ENCODE data around the gene ARAP1.

Gene ARAP1

GRCh38 chr11:72755713-72756285, 3.6 kb upstream of the ARAP1 start:
- Histone ChIP-seq H3K36me3 (ENCODE audit: insufficient read depth, low read depth, low read length) (no peaks in the 10 kb centered on the region), H3K4me1 (ENCODE audit: insufficient read depth, low read length) (peaks cover 5% of the 10 kb centered on the region), H3K27ac (ENCODE audit: low read length) (no peak overlapping the region), H3K4me3 (ENCODE audit: low read length) (no peak overlapping the region), H3K27me3 (ENCODE audit: insufficient read depth, low read length) (no peaks in the 10 kb centered on the region; the same call in 1 of the 2 replicates), H3K9ac (ENCODE audit: low read depth, low read length) (no peak overlapping the region), H3K9me3 (ENCODE audit: insufficient read depth, low read depth, low read length) (no peaks in the 10 kb centered on the region)

GRCh38 chr11:72754544-72755155, 2.4 kb upstream of the ARAP1 start:
- no peaks in the 10 kb centered on the region for H3K36me3 ChIP-seq (ENCODE audit: insufficient read depth, low read depth, low read length)
- H3K9ac ChIP-seq (ENCODE audit: low read depth, low read length) = no peak overlapping the region
- no peak overlapping the region for H3K27ac ChIP-seq (ENCODE audit: low read length)
- no peak overlapping the region for H3K4me3 ChIP-seq (ENCODE audit: low read length)
- no peaks in the 10 kb centered on the region; the same call in 1 of the 2 replicates for H3K27me3 ChIP-seq (ENCODE audit: insufficient read depth, low read length)
- H3K9me3 ChIP-seq (ENCODE audit: insufficient read depth, low read depth, low read length) = no peaks in the 10 kb centered on the region
- peaks cover 5% of the 10 kb centered on the region for H3K4me1 ChIP-seq (ENCODE audit: insufficient read depth, low read length)

- Histone ChIP-seq H3K27ac (ENCODE audit: low read length) (no peak overlapping the region), H3K9me3 (ENCODE audit: insufficient read depth, low read depth, low read length) (no peaks in the 10 kb centered on the region), H3K9ac (ENCODE audit: low read depth, low read length) (no peak overlapping the region), H3K4me1 (ENCODE audit: insufficient read depth, low read length) (peaks cover 5% of the 10 kb centered on the region), H3K27me3 (ENCODE audit: insufficient read depth, low read length) (no peaks in the 10 kb centered on the region; the same call in 1 of the 2 replicates), H3K4me3 (ENCODE audit: low read length) (no peak overlapping the region), H3K36me3 (ENCODE audit: insufficient read depth, low read depth, low read length) (no peaks in the 10 kb centered on the region)
Measured at GRCh38 chr11:72754149-72754543, 1.9 kb upstream of the ARAP1 start.

GRCh38 chr11:72753341-72754148, 1.3 kb upstream of the ARAP1 start:
- no peaks in the 10 kb centered on the region; the same call in 1 of the 2 replicates for H3K27me3 ChIP-seq (ENCODE audit: insufficient read depth, low read length)
- no peak overlapping the region for H3K4me3 ChIP-seq (ENCODE audit: low read length)
- peaks cover 5% of the 10 kb centered on the region for H3K4me1 ChIP-seq (ENCODE audit: insufficient read depth, low read length)
- H3K9me3 ChIP-seq (ENCODE audit: insufficient read depth, low read depth, low read length) = no peaks in the 10 kb centered on the region
- no peak overlapping the region for H3K27ac ChIP-seq (ENCODE audit: low read length)
- H3K36me3 ChIP-seq (ENCODE audit: insufficient read depth, low read depth, low read length) = no peaks in the 10 kb centered on the region
- H3K9ac ChIP-seq (ENCODE audit: low read depth, low read length) = no peak overlapping the region

- H3K4me1 ChIP-seq (ENCODE audit: insufficient read depth, low read length) = peaks cover 5% of the 10 kb centered on the region
- H3K9me3 ChIP-seq (ENCODE audit: insufficient read depth, low read depth, low read length) = no peaks in the 10 kb centered on the region
- peak overlapping the region; percentile 89 for H3K4me3 ChIP-seq (ENCODE audit: low read length)
- peak overlapping the region; percentile 88 for H3K9ac ChIP-seq (ENCODE audit: low read depth, low read length)
- no peak overlapping the region for H3K27ac ChIP-seq (ENCODE audit: low read length)
- peaks cover 5% of the 10 kb centered on the region; the same call in 1 of the 2 replicates for H3K36me3 ChIP-seq (ENCODE audit: insufficient read depth, low read depth, low read length)
- H3K27me3 ChIP-seq (ENCODE audit: insufficient read depth, low read length) = no peaks in the 10 kb centered on the region; the same call in 1 of the 2 replicates
Measured at GRCh38 chr11:72751116-72752087, 806 bp downstream of the ARAP1 start.

- H3K4me1 ChIP-seq (ENCODE audit: insufficient read depth, low read length) = peaks cover 5% of the 10 kb centered on the region
- peak overlapping the region; percentile 89; the same call in 1 of the 2 replicates for H3K4me3 ChIP-seq (ENCODE audit: low read length)
- peaks cover 5% of the 10 kb centered on the region; the same call in 1 of the 2 replicates for H3K36me3 ChIP-seq (ENCODE audit: insufficient read depth, low read depth, low read length)
- H3K9ac ChIP-seq (ENCODE audit: low read depth, low read length) = no peak overlapping the region
- H3K27ac ChIP-seq (ENCODE audit: low read length) = no peak overlapping the region
- no peaks in the 10 kb centered on the region for H3K9me3 ChIP-seq (ENCODE audit: insufficient read depth, low read depth, low read length)
- H3K27me3 ChIP-seq (ENCODE audit: insufficient read depth, low read length) = no peaks in the 10 kb centered on the region; the same call in 1 of the 2 replicates
Measured at GRCh38 chr11:72750556-72751115, 1.6 kb downstream of the ARAP1 start.

- peaks cover 5% of the 10 kb centered on the region for H3K4me1 ChIP-seq (ENCODE audit: insufficient read depth, low read length)
- H3K4me3 ChIP-seq (ENCODE audit: low read length) = no peak overlapping the region
- no peak overlapping the region for H3K27ac ChIP-seq (ENCODE audit: low read length)
- H3K9me3 ChIP-seq (ENCODE audit: insufficient read depth, low read depth, low read length) = no peaks in the 10 kb centered on the region
- H3K27me3 ChIP-seq (ENCODE audit: insufficient read depth, low read length) = no peaks in the 10 kb centered on the region; the same call in 1 of the 2 replicates
- H3K36me3 ChIP-seq (ENCODE audit: insufficient read depth, low read depth, low read length) = peaks cover 5% of the 10 kb centered on the region; the same call in 1 of the 2 replicates
- H3K9ac ChIP-seq (ENCODE audit: low read depth, low read length) = no peak overlapping the region
Measured at GRCh38 chr11:72750086-72750485, 2.1 kb downstream of the ARAP1 start.

GRCh38 chr11:72747289-72747855, 4.8 kb downstream of the ARAP1 start:
- H3K36me3 ChIP-seq (ENCODE audit: insufficient read depth, low read depth, low read length) = peaks cover 5% of the 10 kb centered on the region; the same call in 1 of the 2 replicates
- no peak overlapping the region for H3K9ac ChIP-seq (ENCODE audit: low read depth, low read length)
- H3K4me3 ChIP-seq (ENCODE audit: low read length) = no peak overlapping the region
- H3K4me1 ChIP-seq (ENCODE audit: insufficient read depth, low read length) = peaks cover 4% of the 10 kb centered on the region; the same call in 1 of the 2 replicates
- no peaks in the 10 kb centered on the region for H3K27me3 ChIP-seq (ENCODE audit: insufficient read depth, low read length)
- H3K9me3 ChIP-seq (ENCODE audit: insufficient read depth, low read depth, low read length) = no peaks in the 10 kb centered on the region
- H3K27ac ChIP-seq (ENCODE audit: low read length) = no peak overlapping the region

GRCh38 chr11:72746821-72747220, 5.4 kb downstream of the ARAP1 start:
- H3K36me3 ChIP-seq (ENCODE audit: insufficient read depth, low read depth, low read length) = peaks cover 5% of the 10 kb centered on the region; the same call in 1 of the 2 replicates
- no peak overlapping the region for H3K9ac ChIP-seq (ENCODE audit: low read depth, low read length)
- no peaks in the 10 kb centered on the region for H3K9me3 ChIP-seq (ENCODE audit: insufficient read depth, low read depth, low read length)
- no peak overlapping the region for H3K4me3 ChIP-seq (ENCODE audit: low read length)
- H3K27ac ChIP-seq (ENCODE audit: low read length) = no peak overlapping the region
- H3K27me3 ChIP-seq (ENCODE audit: insufficient read depth, low read length) = no peaks in the 10 kb centered on the region
- H3K4me1 ChIP-seq (ENCODE audit: insufficient read depth, low read length) = peaks cover 9% of the 10 kb centered on the region

GRCh38 chr11:72745925-72746550, 6.2 kb downstream of the ARAP1 start:
- no peaks in the 10 kb centered on the region for H3K27me3 ChIP-seq (ENCODE audit: insufficient read depth, low read length)
- H3K9ac ChIP-seq (ENCODE audit: low read depth, low read length) = no peak overlapping the region
- no peak overlapping the region for H3K27ac ChIP-seq (ENCODE audit: low read length)
- H3K9me3 ChIP-seq (ENCODE audit: insufficient read depth, low read depth, low read length) = no peaks in the 10 kb centered on the region
- peaks cover 5% of the 10 kb centered on the region; the same call in 1 of the 2 replicates for H3K36me3 ChIP-seq (ENCODE audit: insufficient read depth, low read depth, low read length)
- H3K4me3 ChIP-seq (ENCODE audit: low read length) = no peak overlapping the region
- peaks cover 17% of the 10 kb centered on the region for H3K4me1 ChIP-seq (ENCODE audit: insufficient read depth, low read length)
